ENCODE results near the gene RASD2.

DNA sequence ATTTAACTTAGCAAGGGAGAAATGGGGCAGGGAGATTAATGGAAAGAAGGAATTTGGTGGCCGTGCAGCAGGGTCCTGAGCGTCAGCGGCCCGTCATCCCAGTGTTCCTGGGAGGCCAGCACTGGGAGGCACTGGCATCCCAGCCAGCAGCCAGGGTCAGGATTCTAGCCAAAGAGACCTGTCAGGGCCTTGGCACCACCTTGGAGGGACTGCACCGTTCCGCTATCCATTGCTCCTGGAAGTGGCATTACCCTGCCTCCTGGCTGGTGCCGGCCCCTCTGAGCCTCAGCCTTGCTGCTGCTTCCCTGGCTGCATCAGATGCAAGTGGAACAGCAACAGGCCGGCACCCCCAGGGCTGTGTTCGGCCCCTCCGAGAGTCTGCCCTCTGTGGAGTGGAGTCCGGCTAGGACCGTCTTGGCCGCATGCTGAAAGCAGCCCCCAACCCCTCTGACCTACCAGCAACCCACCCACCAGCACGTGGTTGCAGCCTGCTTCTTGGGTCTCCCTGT, 30.1 kb downstream of the RASD2 start:
- TF ChIP-seq CTCF (IDR thresholded peaks at IDR 0.05 in 4 of 5, conservative IDR thresholded peaks at IDR 0.05 in 1 of 5) (no peak), POLR2A (IDR thresholded peaks at IDR 0.05) (no peak)

Measured in gastrocnemius medialis (tissue), 4 donors.